ENCODE results near the gene PKN3.

The PKN3 gene

DNA sequence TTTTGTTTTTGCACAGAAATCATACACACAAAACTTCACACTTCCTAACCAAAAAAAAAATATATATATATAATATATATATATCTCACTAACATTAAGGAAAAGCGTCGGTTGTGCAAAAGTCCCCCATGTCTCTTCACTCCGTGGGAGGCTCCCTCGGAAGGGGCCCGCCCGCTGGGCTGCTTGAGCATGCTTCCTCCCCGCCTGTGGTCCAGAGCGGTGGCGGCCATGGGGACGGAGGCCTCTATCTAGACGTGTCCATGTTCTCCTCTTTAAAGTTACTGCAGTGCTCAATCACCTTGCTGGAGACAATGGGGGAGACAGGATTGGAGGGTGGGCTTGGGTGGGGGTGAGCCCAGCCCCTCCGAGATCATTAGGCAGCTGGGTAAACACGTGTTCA is 28.8 kb downstream of the PKN3 start:
- Histone ChIP-seq H4K20me1 (ENCODE audit: insufficient read depth, low read length, poor library complexity, severe bottlenecking) (no peaks in the 10 kb centered on the region), H3K9me2 (replicated peaks; ENCODE audit: low read depth, low read length) (no peaks in the 10 kb centered on the region), H3K79me2 (ENCODE audit: insufficient read depth, low read length) (no peaks in the 10 kb centered on the region), H3F3A (ENCODE audit: low read depth) (no peaks in the 10 kb centered on the region), H3K27me3 (ENCODE audit: insufficient read depth, low read length, poor library complexity, severe bottlenecking) (no peaks in the 10 kb centered on the region), H3K4me2 (ENCODE audit: low read depth, low read length, poor library complexity, severe bottlenecking) (no peak overlapping the region), H3K9me3 (ENCODE audit: insufficient read depth, low read depth, low read length) (no peaks in the 10 kb centered on the region), H3K4me3 (ENCODE audit: low read length, poor library complexity, severe bottlenecking) (no peak overlapping the region), H3K9ac (ENCODE audit: low read depth, low read length, poor library complexity, severe bottlenecking) (no peak overlapping the region), H3K36me3 (ENCODE audit: insufficient read depth, low read length) (no peaks in the 10 kb centered on the region), H3K4me1 (ENCODE audit: insufficient read depth, low read length, poor library complexity, severe bottlenecking) (no peaks in the 10 kb centered on the region), H2AFZ (ENCODE audit: low read length) (no peak overlapping the region)
- no peak for TF ChIP-seq EZH2phosphoT487 (IDR thresholded peaks at IDR 0.05; ENCODE audit: borderline replicate concordance)
- TF ChIP-seq, protein P1, sequence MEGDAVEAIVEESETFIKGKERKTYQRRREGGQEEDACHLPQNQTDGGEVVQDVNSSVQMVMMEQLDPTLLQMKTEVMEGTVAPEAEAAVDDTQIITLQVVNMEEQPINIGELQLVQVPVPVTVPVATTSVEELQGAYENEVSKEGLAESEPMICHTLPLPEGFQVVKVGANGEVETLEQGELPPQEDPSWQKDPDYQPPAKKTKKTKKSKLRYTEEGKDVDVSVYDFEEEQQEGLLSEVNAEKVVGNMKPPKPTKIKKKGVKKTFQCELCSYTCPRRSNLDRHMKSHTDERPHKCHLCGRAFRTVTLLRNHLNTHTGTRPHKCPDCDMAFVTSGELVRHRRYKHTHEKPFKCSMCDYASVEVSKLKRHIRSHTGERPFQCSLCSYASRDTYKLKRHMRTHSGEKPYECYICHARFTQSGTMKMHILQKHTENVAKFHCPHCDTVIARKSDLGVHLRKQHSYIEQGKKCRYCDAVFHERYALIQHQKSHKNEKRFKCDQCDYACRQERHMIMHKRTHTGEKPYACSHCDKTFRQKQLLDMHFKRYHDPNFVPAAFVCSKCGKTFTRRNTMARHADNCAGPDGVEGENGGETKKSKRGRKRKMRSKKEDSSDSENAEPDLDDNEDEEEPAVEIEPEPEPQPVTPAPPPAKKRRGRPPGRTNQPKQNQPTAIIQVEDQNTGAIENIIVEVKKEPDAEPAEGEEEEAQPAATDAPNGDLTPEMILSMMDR (conservative IDR thresholded peaks at IDR 0.05; ENCODE audit: low read length) = no peak

GRCh38 chr9:128731691-128732090 is 29.4 kb downstream of the PKN3 start:
- Histone ChIP-seq H3K4me2 (ENCODE audit: low read depth, low read length, poor library complexity, severe bottlenecking) (no peak overlapping the region), H2AFZ (ENCODE audit: low read length) (no peak overlapping the region), H3K36me3 (ENCODE audit: insufficient read depth, low read length) (no peaks in the 10 kb centered on the region), H3K79me2 (ENCODE audit: insufficient read depth, low read length) (no peaks in the 10 kb centered on the region), H3K9ac (ENCODE audit: low read depth, low read length, poor library complexity, severe bottlenecking) (no peak overlapping the region), H3F3A (ENCODE audit: low read depth) (no peaks in the 10 kb centered on the region), H3K9me2 (replicated peaks; ENCODE audit: low read depth, low read length) (no peaks in the 10 kb centered on the region), H3K9me3 (ENCODE audit: insufficient read depth, low read depth, low read length) (no peaks in the 10 kb centered on the region), H3K4me1 (ENCODE audit: insufficient read depth, low read length, poor library complexity, severe bottlenecking) (no peaks in the 10 kb centered on the region), H4K20me1 (ENCODE audit: insufficient read depth, low read length, poor library complexity, severe bottlenecking) (no peaks in the 10 kb centered on the region), H3K27me3 (ENCODE audit: insufficient read depth, low read length, poor library complexity, severe bottlenecking) (no peaks in the 10 kb centered on the region), H3K4me3 (ENCODE audit: low read length, poor library complexity, severe bottlenecking) (no peak overlapping the region)
- no peak for TF ChIP-seq EZH2phosphoT487 (IDR thresholded peaks at IDR 0.05; ENCODE audit: borderline replicate concordance)
- TF ChIP-seq, protein P1 (conservative IDR thresholded peaks at IDR 0.05; ENCODE audit: low read length) = no peak

- Histone ChIP-seq H3K4me3 (ENCODE audit: low read length, poor library complexity, severe bottlenecking) (no peak overlapping the region), H3K9me3 (ENCODE audit: insufficient read depth, low read depth, low read length) (no peaks in the 10 kb centered on the region), H3K27me3 (ENCODE audit: insufficient read depth, low read length, poor library complexity, severe bottlenecking) (no peaks in the 10 kb centered on the region), H3F3A (ENCODE audit: low read depth) (no peaks in the 10 kb centered on the region), H3K4me1 (ENCODE audit: insufficient read depth, low read length, poor library complexity, severe bottlenecking) (no peaks in the 10 kb centered on the region), H3K4me2 (ENCODE audit: low read depth, low read length, poor library complexity, severe bottlenecking) (no peak overlapping the region), H2AFZ (ENCODE audit: low read length) (no peak overlapping the region), H3K36me3 (ENCODE audit: insufficient read depth, low read length) (no peaks in the 10 kb centered on the region), H3K79me2 (ENCODE audit: insufficient read depth, low read length) (no peaks in the 10 kb centered on the region), H3K9ac (ENCODE audit: low read depth, low read length, poor library complexity, severe bottlenecking) (no peak overlapping the region), H4K20me1 (ENCODE audit: insufficient read depth, low read length, poor library complexity, severe bottlenecking) (no peaks in the 10 kb centered on the region), H3K9me2 (replicated peaks; ENCODE audit: low read depth, low read length) (no peaks in the 10 kb centered on the region)
- no peak for TF ChIP-seq EZH2phosphoT487 (IDR thresholded peaks at IDR 0.05; ENCODE audit: borderline replicate concordance)
- TF ChIP-seq, protein P1 (conservative IDR thresholded peaks at IDR 0.05; ENCODE audit: low read length) = no peak
Measured at GRCh38 chr9:128732576-128732975, 30.3 kb downstream of the PKN3 start.
